ENCODE results near the gene KCNAB1. TPM values are rescaled to one million over a fixed set of nuclear protein-coding genes. Genes with fewer than 3 reads are reported as not detected.

The KCNAB1 gene
- total and polyA plus RNA-seq, 4 donors, result 0.16 to 2.4 (median 0.72) TPM

DNA sequence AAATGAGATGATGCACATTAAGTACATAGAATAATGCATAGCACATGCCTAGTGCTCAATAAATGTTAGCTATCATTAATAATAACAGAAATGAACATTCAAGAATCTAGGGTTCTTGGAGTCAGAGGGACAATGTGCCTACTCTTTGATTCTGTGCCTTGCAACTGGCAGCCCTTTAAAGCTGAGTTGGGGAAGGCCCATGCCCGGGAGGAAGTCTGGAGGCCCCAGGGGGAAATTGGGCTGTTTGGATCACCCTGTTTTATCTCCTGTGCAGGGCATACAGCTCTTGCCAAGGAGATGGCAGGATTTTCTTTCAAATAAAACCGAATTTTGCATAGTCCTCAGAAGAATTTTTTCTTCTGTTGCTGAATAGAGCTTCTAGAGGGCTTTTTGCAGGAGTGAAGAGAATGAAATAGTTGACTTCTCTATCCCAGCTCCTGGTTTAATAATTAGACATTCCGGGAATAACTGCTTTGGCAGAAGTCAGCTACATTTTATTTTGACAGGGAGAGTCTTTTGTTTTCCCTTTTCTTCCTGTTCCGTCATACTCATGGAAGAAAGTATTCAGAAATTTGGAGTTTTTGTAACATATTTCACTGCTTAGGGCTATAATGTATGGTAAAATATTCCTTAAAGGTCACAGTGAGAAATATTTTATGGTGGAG is 18.0 kb upstream of the KCNAB1 start:
- no peak overlapping the region for H3K9ac ChIP-seq (ENCODE audit: insufficient read depth in 1 of 2, low read length in 2 of 2)
- no peaks in the 10 kb centered on the region for H3K36me3 ChIP-seq (ENCODE audit: control insufficient read depth in 4 of 4, insufficient read depth in 4 of 4, low read length in 4 of 4)
- TF ChIP-seq, protein P1, sequence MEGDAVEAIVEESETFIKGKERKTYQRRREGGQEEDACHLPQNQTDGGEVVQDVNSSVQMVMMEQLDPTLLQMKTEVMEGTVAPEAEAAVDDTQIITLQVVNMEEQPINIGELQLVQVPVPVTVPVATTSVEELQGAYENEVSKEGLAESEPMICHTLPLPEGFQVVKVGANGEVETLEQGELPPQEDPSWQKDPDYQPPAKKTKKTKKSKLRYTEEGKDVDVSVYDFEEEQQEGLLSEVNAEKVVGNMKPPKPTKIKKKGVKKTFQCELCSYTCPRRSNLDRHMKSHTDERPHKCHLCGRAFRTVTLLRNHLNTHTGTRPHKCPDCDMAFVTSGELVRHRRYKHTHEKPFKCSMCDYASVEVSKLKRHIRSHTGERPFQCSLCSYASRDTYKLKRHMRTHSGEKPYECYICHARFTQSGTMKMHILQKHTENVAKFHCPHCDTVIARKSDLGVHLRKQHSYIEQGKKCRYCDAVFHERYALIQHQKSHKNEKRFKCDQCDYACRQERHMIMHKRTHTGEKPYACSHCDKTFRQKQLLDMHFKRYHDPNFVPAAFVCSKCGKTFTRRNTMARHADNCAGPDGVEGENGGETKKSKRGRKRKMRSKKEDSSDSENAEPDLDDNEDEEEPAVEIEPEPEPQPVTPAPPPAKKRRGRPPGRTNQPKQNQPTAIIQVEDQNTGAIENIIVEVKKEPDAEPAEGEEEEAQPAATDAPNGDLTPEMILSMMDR (IDR thresholded peaks at IDR 0.05; ENCODE audit: control extremely low read depth, extremely low read depth), result no peak
- DNase-seq, result peak in 1 of 3 donors; percentile 3
- no peaks in the 10 kb centered on the region for H3K4me1 ChIP-seq (ENCODE audit: control insufficient read depth in 5 of 5, insufficient read depth in 5 of 5, low read length in 5 of 5)
- no peak overlapping the region for H3K4me3 ChIP-seq
- H3K27ac ChIP-seq (ENCODE audit: low read depth in 1 of 2, low read length in 1 of 2), result no peak overlapping the region
- no peaks in the 10 kb centered on the region for H3K27me3 ChIP-seq (ENCODE audit: control insufficient read depth in 3 of 3, insufficient read depth in 3 of 3, low read length in 2 of 3)
- no peak for ATAC-seq (ENCODE audit: insufficient read depth, low FRiP score)
- H3K9me3 ChIP-seq (ENCODE audit: control insufficient read depth in 4 of 4, insufficient read depth in 3 of 4, low read length in 3 of 4), result no peaks in the 10 kb centered on the region
- WGBS, 2 donors, result 48 to 58% methylated on average over 4 of the region's 4 CpGs

DNA sequence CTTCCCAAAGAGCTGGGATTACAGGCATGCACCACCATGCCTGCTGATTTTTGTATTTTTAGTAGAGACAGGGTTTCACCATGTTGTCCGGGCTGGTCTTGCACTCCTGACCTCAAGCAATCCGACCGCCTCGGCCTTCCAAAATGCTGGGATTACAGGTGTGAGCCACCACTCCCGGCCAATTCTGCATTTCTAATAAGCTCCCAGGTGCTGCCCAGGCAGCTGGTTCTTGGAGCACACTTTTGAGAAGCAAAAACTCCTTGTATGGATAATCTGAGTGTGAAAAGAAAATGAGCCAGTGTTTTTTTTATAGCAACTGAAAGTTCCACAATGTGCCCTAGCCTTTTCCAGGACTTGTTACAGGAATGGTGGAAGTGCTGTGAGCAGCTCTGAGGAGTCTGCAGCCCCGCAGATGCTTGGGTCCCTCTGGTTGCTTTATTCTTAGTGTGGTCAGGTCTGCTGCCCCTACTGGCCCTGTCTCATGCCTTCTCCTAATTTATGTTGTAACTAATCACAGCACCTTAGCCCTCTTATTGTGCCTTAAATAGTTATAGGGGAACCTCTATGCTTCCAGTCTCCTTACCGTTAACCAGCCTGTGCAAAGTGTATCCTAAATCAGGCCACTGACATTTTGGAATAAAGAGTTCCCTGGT is 13.5 kb upstream of the KCNAB1 start:
- no peaks in the 10 kb centered on the region for H3K27me3 ChIP-seq (ENCODE audit: control insufficient read depth in 3 of 3, insufficient read depth in 3 of 3, low read length in 2 of 3)
- TF ChIP-seq, protein P1 (IDR thresholded peaks at IDR 0.05; ENCODE audit: control extremely low read depth, extremely low read depth), result no peak
- H3K4me1 ChIP-seq (ENCODE audit: control insufficient read depth in 5 of 5, insufficient read depth in 5 of 5, low read length in 5 of 5), result peaks cover 0 to 3% (median 0%) of the 10 kb centered on the region in 5 donors
- H3K27ac ChIP-seq (ENCODE audit: low read depth in 1 of 2, low read length in 1 of 2), result no peak overlapping the region
- WGBS, 2 donors, result 89 to 95% methylated on average over 7 of the region's 7 CpGs
- no peaks in the 10 kb centered on the region for H3K9me3 ChIP-seq (ENCODE audit: control insufficient read depth in 4 of 4, insufficient read depth in 3 of 4, low read length in 3 of 4)
- H3K4me3 ChIP-seq, result no peak overlapping the region
- ATAC-seq (ENCODE audit: insufficient read depth, low FRiP score) (no peak), DNase-seq (no peak)
- H3K9ac ChIP-seq (ENCODE audit: insufficient read depth in 1 of 2, low read length in 2 of 2), result no peak overlapping the region
- H3K36me3 ChIP-seq (ENCODE audit: control insufficient read depth in 4 of 4, insufficient read depth in 4 of 4, low read length in 4 of 4), result no peaks in the 10 kb centered on the region

DNA sequence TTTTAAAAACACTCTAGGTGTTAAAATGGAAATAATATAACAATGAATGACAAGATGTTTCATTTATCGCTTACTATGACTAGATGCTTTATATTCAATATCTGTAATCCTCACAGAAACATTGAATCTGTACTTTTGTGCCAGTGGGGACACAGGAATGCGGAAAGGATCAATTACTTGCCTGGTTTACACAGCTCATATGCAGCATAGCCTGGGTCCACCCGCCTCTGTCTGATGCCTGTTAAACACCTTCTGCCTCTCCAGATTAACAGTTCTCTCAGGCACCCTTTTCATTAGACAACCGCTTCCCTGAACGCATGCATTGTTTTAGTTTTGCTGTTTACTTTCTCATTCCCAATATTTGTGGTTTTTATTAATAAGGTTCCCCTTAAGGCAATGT is 12.9 kb upstream of the KCNAB1 start:
- H3K4me3 ChIP-seq, result no peak overlapping the region
- 83 to 94% methylated on average over 5 of the region's 5 CpGs for WGBS, 2 donors
- peaks cover 0 to 3% (median 0%) of the 10 kb centered on the region in 5 donors for H3K4me1 ChIP-seq (ENCODE audit: control insufficient read depth in 5 of 5, insufficient read depth in 5 of 5, low read length in 5 of 5)
- TF ChIP-seq, protein P1 (IDR thresholded peaks at IDR 0.05; ENCODE audit: control extremely low read depth, extremely low read depth), result no peak
- no peak overlapping the region for H3K9ac ChIP-seq (ENCODE audit: insufficient read depth in 1 of 2, low read length in 2 of 2)
- no peak for DNase-seq
- H3K27ac ChIP-seq (ENCODE audit: low read depth in 1 of 2, low read length in 1 of 2), result no peak overlapping the region
- no peaks in the 10 kb centered on the region for H3K27me3 ChIP-seq (ENCODE audit: control insufficient read depth in 3 of 3, insufficient read depth in 3 of 3, low read length in 2 of 3)
- H3K9me3 ChIP-seq (ENCODE audit: control insufficient read depth in 4 of 4, insufficient read depth in 3 of 4, low read length in 3 of 4), result no peaks in the 10 kb centered on the region
- no peaks in the 10 kb centered on the region for H3K36me3 ChIP-seq (ENCODE audit: control insufficient read depth in 4 of 4, insufficient read depth in 4 of 4, low read length in 4 of 4)
- no peak for ATAC-seq (ENCODE audit: insufficient read depth, low FRiP score)
